ENCODE results near the gene SGF29.

DNA sequence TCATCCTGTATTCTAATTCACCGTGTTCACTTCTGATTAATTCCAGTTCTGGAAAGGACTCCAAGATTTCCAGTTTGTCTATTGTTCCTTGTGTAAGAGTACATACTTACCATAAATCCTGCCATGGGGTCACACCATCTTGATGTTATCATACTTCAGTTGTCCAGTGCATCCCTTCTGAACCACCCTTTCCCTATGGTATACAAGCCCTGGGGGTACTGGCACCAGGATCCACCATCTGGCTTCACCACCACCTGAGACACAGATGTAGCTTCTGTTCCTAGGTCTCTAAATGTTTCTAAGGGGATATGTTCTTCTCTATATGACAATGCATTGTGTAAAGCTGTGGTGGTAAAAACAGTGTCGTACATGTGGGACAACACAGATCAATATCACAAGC, 21.2 kb downstream of the SGF29 start:
- TF ChIP-seq POLR2AphosphoS5 (IDR thresholded peaks at IDR 0.05; ENCODE audit: low read depth, low read length) (no peak), TAF1 (IDR thresholded peaks at IDR 0.05; ENCODE audit: borderline replicate concordance, insufficient read depth, low read length) (no peak), REST (IDR thresholded peaks at IDR 0.05; ENCODE audit: insufficient read depth in 1 of 2, low read depth in 2 of 2, low read length in 2 of 2) (no peak), SIN3A (IDR thresholded peaks at IDR 0.05; ENCODE audit: borderline replicate concordance, insufficient read depth, low read length) (no peak)
